ENCODE data around the gene MAP3K4. TPM values are rescaled to one million over a fixed set of nuclear protein-coding genes. Genes with fewer than 3 reads are reported as not detected.

The MAP3K4 gene
- total RNA-seq, 1 experiment from 2014 or later = 54.3 TPM

DNA sequence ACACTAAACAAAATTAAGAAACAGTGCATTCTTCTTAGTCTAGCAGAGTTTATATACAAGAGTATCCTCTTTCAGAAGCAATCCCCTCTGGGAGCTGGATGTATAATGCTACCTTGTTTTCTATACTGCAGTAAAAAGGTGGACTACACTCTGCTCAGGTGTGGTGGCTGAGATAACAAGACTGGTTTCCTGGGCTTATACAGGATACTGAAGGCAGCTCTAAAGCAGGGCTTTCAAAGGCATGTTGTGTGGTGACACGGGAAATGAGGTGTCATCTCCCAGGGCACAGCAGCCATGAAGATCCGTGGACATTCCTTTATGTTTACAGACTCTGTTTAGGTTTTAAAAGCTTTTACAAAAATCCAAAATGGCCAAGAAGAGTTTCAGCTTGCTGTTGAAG is 136.7 kb downstream of the MAP3K4 start:
- Histone ChIP-seq H3K4me1 (ENCODE audit: insufficient read depth, low read length) (no peaks in the 10 kb centered on the region), H3K18ac (ENCODE audit: insufficient read length, low read depth, low read length) (no peak overlapping the region), H4K91ac (ENCODE audit: insufficient read length, low read depth, low read length) (no peak overlapping the region), H4K8ac (replicated peaks; ENCODE audit: insufficient read length, low read depth, low read length) (no peak overlapping the region), H3K9ac (ENCODE audit: extremely low read depth, insufficient read length, low read length) (no peak overlapping the region), H3T11ph (ENCODE audit: low read length) (no peak overlapping the region), H2BK5ac (ENCODE audit: insufficient read length, low read length) (no peak overlapping the region), H3K27me3 (ENCODE audit: insufficient read depth, low read length) (no peaks in the 10 kb centered on the region), H4K5ac (ENCODE audit: insufficient read length, low read depth, low read length) (no peak overlapping the region), H4K20me1 (ENCODE audit: control insufficient read depth, insufficient read depth, insufficient read length) (no peaks in the 10 kb centered on the region), H2AK5ac (ENCODE audit: insufficient read length, low read length) (no peak overlapping the region), H2BK120ac (ENCODE audit: low read depth, low read length, poor library complexity, severe bottlenecking) (no peak overlapping the region), H2BK12ac (ENCODE audit: insufficient read length, low read depth, low read length) (no peak overlapping the region), H3K27ac (ENCODE audit: insufficient read length, low read depth, low read length) (no peak overlapping the region), H2BK15ac (ENCODE audit: low read depth, low read length) (no peak overlapping the region), H3K56ac (ENCODE audit: insufficient read length, low read depth, low read length) (no peak overlapping the region), H3K79me2 (ENCODE audit: insufficient read depth, low read length) (no peaks in the 10 kb centered on the region), H3K9me3 (ENCODE audit: control insufficient read depth, low read depth, low read length) (no peaks in the 10 kb centered on the region), H3K23me2 (ENCODE audit: insufficient read length, low read depth, low read length, poor library complexity, severe bottlenecking) (no peaks in the 10 kb centered on the region), H3K4ac (ENCODE audit: low read depth, low read length) (no peak overlapping the region), H3K23ac (ENCODE audit: insufficient read length, low read depth, low read length) (no peak overlapping the region), H3K79me1 (ENCODE audit: insufficient read depth, low read depth, low read length, poor library complexity, severe bottlenecking) (no peaks in the 10 kb centered on the region), H3K4me2 (ENCODE audit: insufficient read depth, insufficient read length, low read length) (no peak overlapping the region), H2AFZ (ENCODE audit: low read length) (no peak overlapping the region), H3K14ac (ENCODE audit: insufficient read depth, low read length) (no peak overlapping the region), H2BK20ac (ENCODE audit: low read depth, low read length, poor library complexity, severe bottlenecking) (no peak overlapping the region)
- no CpG with 5 or more reads among the region's 2 CpGs for WGBS (ENCODE audit: extremely low coverage, insufficient read length, low lambda C conversion rate)
- no peaks in the 10 kb centered on the region for H3K4me1 Mint-ChIP-seq
- TF ChIP-seq, protein P1, sequence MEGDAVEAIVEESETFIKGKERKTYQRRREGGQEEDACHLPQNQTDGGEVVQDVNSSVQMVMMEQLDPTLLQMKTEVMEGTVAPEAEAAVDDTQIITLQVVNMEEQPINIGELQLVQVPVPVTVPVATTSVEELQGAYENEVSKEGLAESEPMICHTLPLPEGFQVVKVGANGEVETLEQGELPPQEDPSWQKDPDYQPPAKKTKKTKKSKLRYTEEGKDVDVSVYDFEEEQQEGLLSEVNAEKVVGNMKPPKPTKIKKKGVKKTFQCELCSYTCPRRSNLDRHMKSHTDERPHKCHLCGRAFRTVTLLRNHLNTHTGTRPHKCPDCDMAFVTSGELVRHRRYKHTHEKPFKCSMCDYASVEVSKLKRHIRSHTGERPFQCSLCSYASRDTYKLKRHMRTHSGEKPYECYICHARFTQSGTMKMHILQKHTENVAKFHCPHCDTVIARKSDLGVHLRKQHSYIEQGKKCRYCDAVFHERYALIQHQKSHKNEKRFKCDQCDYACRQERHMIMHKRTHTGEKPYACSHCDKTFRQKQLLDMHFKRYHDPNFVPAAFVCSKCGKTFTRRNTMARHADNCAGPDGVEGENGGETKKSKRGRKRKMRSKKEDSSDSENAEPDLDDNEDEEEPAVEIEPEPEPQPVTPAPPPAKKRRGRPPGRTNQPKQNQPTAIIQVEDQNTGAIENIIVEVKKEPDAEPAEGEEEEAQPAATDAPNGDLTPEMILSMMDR (conservative IDR thresholded peaks at IDR 0.05) = no peak
- no peak for DNase-seq
- peaks cover 62 to 69% of the 10 kb centered on the region in 2 experiments for H3K9me3 Mint-ChIP-seq
- H3K36me3 Mint-ChIP-seq (ENCODE audit: insufficient read depth in 1 of 3, low read depth in 3 of 3) = peaks cover 73 to 95% (median 93%) of the 10 kb centered on the region in 3 experiments
- no peak overlapping the region for H3K4me3 Mint-ChIP-seq
- H3K27me3 Mint-ChIP-seq (ENCODE audit: low read depth) = no peaks in the 10 kb centered on the region; the same call in none of the 2 replicates
- no peak overlapping the region for H3K27ac Mint-ChIP-seq
